Breast epithelium (tissue), 4 donors: Measurements from ENCODE around the gene MOCS2. TPM values are rescaled to one million over a fixed set of nuclear protein-coding genes. Genes with fewer than 3 reads are reported as not detected.
"Not testable (repeated sequence)": the region's sequence is repeated elsewhere in the genome, so short reads cannot be mapped to it uniquely, and the experiment has no call there.

Source experiments
- DNase-seq, 2 donors: peaks; one replicate each; pipeline ENCODE4 v3.0.0-alpha.2; 2019; ENCODE audit warnings: low spot score in 2 of 2
- H3K27ac ChIP-seq, 2 donors: fragments of 200-600 bp; sonication (generic) in 1 of 2; one replicate each; pipeline ENCODE4 v1.5.1; 2016 to 2019; ENCODE audit warnings: mild to moderate bottlenecking in 1 of 2
- H3K27me3 ChIP-seq, 2 donors: fragments of 200-600 bp; sonication (generic) in 1 of 2; one replicate each; pipeline versions ENCODE4 v1.5.1 to v1.6.0; 2017 to 2019; ENCODE audit warnings: control low read depth in 1 of 2, mild to moderate bottlenecking in 1 of 2
- H3K36me3 ChIP-seq: fragments of 200-600 bp; one replicate; pipeline ENCODE4 v1.5.1; 2019
- H3K4me1 ChIP-seq, 2 donors: fragments of 200-600 bp; sonication (generic); one replicate each; pipeline ENCODE4 v1.5.1; 2016 to 2019; ENCODE audit warnings: control low read depth in 1 of 2
- H3K4me3 ChIP-seq, 3 donors: fragments of 200-600 bp; sonication (generic); 1 replicate in 2 of 3; 2 replicates in 1 of 3; pipeline ENCODE4 v1.5.1; 2016 to 2019; ENCODE audit warnings: mild to moderate bottlenecking in 3 of 3, moderate library complexity in 2 of 3
- H3K9me3 ChIP-seq, 2 donors: fragments of 200-600 bp; sonication (generic) in 1 of 2; one replicate each; pipeline ENCODE4 v1.5.1; 2016 to 2019; ENCODE audit warnings: control low read depth in 1 of 2
- CTCF ChIP-seq, 3 donors: fragments of 450-650 bp; IDR thresholded peaks; one replicate each; pipeline ENCODE4 v1.5.1; 2016 to 2017; ENCODE audit warnings: antibody characterized with exemption in 3 of 3, mild to moderate bottlenecking in 3 of 3, moderate library complexity in 3 of 3
- POLR2A ChIP-seq: fragments of 450-650 bp; IDR thresholded peaks from one replicate; pipeline ENCODE4 v1.6.1; 2016; ENCODE audit warnings: antibody characterized with exemption, mild to moderate bottlenecking, moderate library complexity
- POLR2AphosphoS5 ChIP-seq, 3 donors: sonication (generic); formaldehyde crosslinking; IDR thresholded peaks; one replicate each; pipeline ENCODE4 v1.6.1; 2017; ENCODE audit warnings: antibody characterized with exemption in 3 of 3
- intact Hi-C: fragments of 100-400 bp; cut with DNase I; formaldehyde crosslinking; loops from one replicate; pipeline ENCODE4 v1.15.1; 2023; ENCODE audit warnings: low total_unique reads
- total RNA-seq, 3 donors: library from RNA; depleted of rRNA; stranded (reverse); fragments of >200 nt; gene quantifications; one replicate each; pipeline ENCODE4 v1.1.0, GENCODE V29; 2016

The MOCS2 gene
- total RNA-seq, 3 donors from 2014 or later: 48.2 to 58.6 (median 56.2) TPM

- intact Hi-C loops: no loop called here
- Histone ChIP-seq H3K4me3 (no peak overlapping the region), H3K27me3 (no peaks in the 10 kb centered on the region), H3K4me1 (no peaks in the 10 kb centered on the region), H3K9me3 (no peaks in the 10 kb centered on the region), H3K27ac (no peak overlapping the region), H3K36me3 (no peaks in the 10 kb centered on the region)
- no peak for DNase-seq
- TF ChIP-seq POLR2A: no peak
Observed at GRCh38 chr5:53116597-53116996, 7.0 kb upstream of the MOCS2 start.

- Histone ChIP-seq H3K27me3 (no peaks in the 10 kb centered on the region), H3K4me1 (no peaks in the 10 kb centered on the region), H3K27ac (no peak overlapping the region), H3K36me3 (no peaks in the 10 kb centered on the region), H3K9me3 (no peaks in the 10 kb centered on the region), H3K4me3 (no peak overlapping the region)
- intact Hi-C loops: no loop called here
- no peak for DNase-seq
- no peak for TF ChIP-seq POLR2A
- TF ChIP-seq CTCF (IDR thresholded peaks at IDR 0.05): no peak
- TF ChIP-seq POLR2AphosphoS5 (IDR thresholded peaks at IDR 0.05): no peak
Observed at GRCh38 chr5:53114988-53115387, 5.4 kb upstream of the MOCS2 start.

GRCh38 chr5:53113947-53114346 is 4.4 kb upstream of the MOCS2 start:
- TF ChIP-seq POLR2AphosphoS5 (IDR thresholded peaks at IDR 0.05) (no peak), POLR2A (no peak), CTCF (IDR thresholded peaks at IDR 0.05) (no peak)
- no peak overlapping the region for H3K27ac ChIP-seq
- no peak for DNase-seq
- no peak overlapping the region for H3K4me3 ChIP-seq
- H3K27me3 ChIP-seq: no peaks in the 10 kb centered on the region
- intact Hi-C loops: no loop called here
- no peaks in the 10 kb centered on the region for H3K9me3 ChIP-seq
- H3K36me3 ChIP-seq: no peaks in the 10 kb centered on the region
- H3K4me1 ChIP-seq: no peaks in the 10 kb centered on the region

GRCh38 chr5:53112909-53113308 is 3.4 kb upstream of the MOCS2 start:
- Histone ChIP-seq H3K4me1 (peaks cover 0 to 4% of the 10 kb centered on the region in 2 donors), H3K9me3 (no peaks in the 10 kb centered on the region), H3K36me3 (no peaks in the 10 kb centered on the region), H3K27me3 (no peaks in the 10 kb centered on the region), H3K4me3 (no peak overlapping the region), H3K27ac (no peak overlapping the region)
- DNase-seq: no peak
- intact Hi-C loops: no loop called here
- TF ChIP-seq POLR2A (no peak), CTCF (IDR thresholded peaks at IDR 0.05) (no peak), POLR2AphosphoS5 (IDR thresholded peaks at IDR 0.05) (no peak)

GRCh38 chr5:53112307-53112706 is 2.8 kb upstream of the MOCS2 start:
- H3K4me1 ChIP-seq, DNase-seq, H3K9me3 ChIP-seq, H3K27me3 ChIP-seq, H3K4me3 ChIP-seq, intact Hi-C loops, H3K27ac ChIP-seq, H3K36me3 ChIP-seq: not testable (repeated sequence)

GRCh38 chr5:53111139-53111538 is 1.6 kb upstream of the MOCS2 start:
- no peak for DNase-seq
- no peak overlapping the region for H3K4me3 ChIP-seq
- intact Hi-C loops: no loop called here
- no peaks in the 10 kb centered on the region for H3K27me3 ChIP-seq
- H3K4me1 ChIP-seq: peaks cover 0 to 4% of the 10 kb centered on the region in 2 donors
- no peaks in the 10 kb centered on the region for H3K9me3 ChIP-seq
- no peak overlapping the region for H3K27ac ChIP-seq
- TF ChIP-seq POLR2AphosphoS5 (IDR thresholded peaks at IDR 0.05): no peak
- no peak for TF ChIP-seq CTCF (IDR thresholded peaks at IDR 0.05)
- TF ChIP-seq POLR2A: no peak
- H3K36me3 ChIP-seq: no peaks in the 10 kb centered on the region
